Neutrophil (primary cell): ENCODE measurements around the gene VWC2L.

Experiments used
- H3K27ac ChIP-seq: fragments of 200-600 bp; sonication (generic); 2 replicates; pipeline ENCODE4 v1.5.1; 2016; ENCODE audit warnings: mild to moderate bottlenecking, moderate library complexity
- H3K27me3 ChIP-seq: fragments of 200-600 bp; sonication (generic); 2 replicates; pipeline ENCODE4 v1.6.0; 2016; ENCODE audit warnings: mild to moderate bottlenecking
- H3K36me3 ChIP-seq: fragments of 200-600 bp; sonication (generic); 2 replicates; pipeline ENCODE4 v1.5.1; 2017
- H3K4me1 ChIP-seq, 2 experiments: fragments of 200-600 bp in 1 of 2; sonication (generic) in 1 of 2; 1 replicate in 1 of 2; 2 replicates in 1 of 2; pipeline versions ENCODE4 v1.5.1 to v1.6.1; 2013 to 2016; ENCODE audit warnings: low read depth in 1 of 2, low read length in 1 of 2, mild to moderate bottlenecking in 1 of 2, moderate library complexity in 1 of 2; ENCODE audit not compliant: control insufficient read depth in 1 of 2, insufficient read depth in 1 of 2
- H3K4me3 ChIP-seq, 2 experiments: fragments of 200-600 bp in 1 of 2; sonication (generic) in 1 of 2; 1 replicate in 1 of 2; 2 replicates in 1 of 2; pipeline ENCODE4 v1.5.1; 2013 to 2016; ENCODE audit warnings: low read depth in 1 of 2, low read length in 1 of 2, mild to moderate bottlenecking in 1 of 2, moderate library complexity in 1 of 2
- H3K9me3 ChIP-seq: fragments of 200-600 bp; sonication (generic); 2 replicates; pipeline ENCODE4 v1.5.1; 2016
- CTCF ChIP-seq: fragments of 200-600 bp; sonication (generic); IDR thresholded peaks from 2 replicates; pipeline ENCODE4 v1.5.1; 2016; ENCODE audit warnings: antibody characterized with exemption

Gene VWC2L

GRCh38 chr2:214469728-214470127 lies 58.9 kb downstream of the VWC2L start:
- Histone ChIP-seq H3K27ac (no peak overlapping the region), H3K27me3 (no peaks in the 10 kb centered on the region), H3K9me3 (no peaks in the 10 kb centered on the region), H3K4me3 (no peak overlapping the region), H3K36me3 (no peaks in the 10 kb centered on the region), H3K4me1 (no peaks in the 10 kb centered on the region)
- no peak for TF ChIP-seq CTCF

- no peaks in the 10 kb centered on the region for H3K9me3 ChIP-seq
- H3K4me1 ChIP-seq: no peaks in the 10 kb centered on the region
- H3K27me3 ChIP-seq: no peaks in the 10 kb centered on the region
- H3K4me3 ChIP-seq: no peak overlapping the region
- TF ChIP-seq CTCF: no peak
- no peaks in the 10 kb centered on the region for H3K36me3 ChIP-seq
- H3K27ac ChIP-seq: no peak overlapping the region
Measured at GRCh38 chr2:214471382-214471781, 60.5 kb downstream of the VWC2L start.

- Histone ChIP-seq H3K36me3 (no peaks in the 10 kb centered on the region), H3K4me1 (no peaks in the 10 kb centered on the region), H3K27ac (no peak overlapping the region), H3K27me3 (no peaks in the 10 kb centered on the region), H3K9me3 (no peaks in the 10 kb centered on the region), H3K4me3 (no peak overlapping the region)
- TF ChIP-seq CTCF: no peak
Measured at GRCh38 chr2:214471990-214472389, 61.1 kb downstream of the VWC2L start.

GRCh38 chr2:214477305-214477704 lies 66.5 kb downstream of the VWC2L start:
- no peak for TF ChIP-seq CTCF
- Histone ChIP-seq H3K36me3 (no peaks in the 10 kb centered on the region), H3K9me3 (no peaks in the 10 kb centered on the region), H3K27me3 (no peaks in the 10 kb centered on the region), H3K4me1 (no peaks in the 10 kb centered on the region), H3K27ac (no peak overlapping the region), H3K4me3 (no peak overlapping the region)

- no peak for TF ChIP-seq CTCF
- Histone ChIP-seq H3K27me3 (no peaks in the 10 kb centered on the region), H3K9me3 (no peaks in the 10 kb centered on the region), H3K4me3 (no peak overlapping the region), H3K27ac (no peak overlapping the region), H3K36me3 (no peaks in the 10 kb centered on the region), H3K4me1 (no peaks in the 10 kb centered on the region)
Measured at GRCh38 chr2:214481204-214481603, 70.3 kb downstream of the VWC2L start.

GRCh38 chr2:214482728-214483127 lies 71.9 kb downstream of the VWC2L start:
- TF ChIP-seq CTCF: no peak
- Histone ChIP-seq H3K9me3 (no peaks in the 10 kb centered on the region), H3K27ac (no peak overlapping the region), H3K36me3 (no peaks in the 10 kb centered on the region), H3K4me1 (no peaks in the 10 kb centered on the region), H3K4me3 (no peak overlapping the region), H3K27me3 (no peaks in the 10 kb centered on the region)
